ENCODE results near the gene N4BP2L1.
"Not testable (repeated sequence)": the region's sequence is repeated elsewhere in the genome, so short reads cannot be mapped to it uniquely, and the experiment has no call there.

Gene N4BP2L1

GRCh38 chr13:32384702-32385101, 43.2 kb downstream of the N4BP2L1 start:
- DNase-seq = no peak

DNA sequence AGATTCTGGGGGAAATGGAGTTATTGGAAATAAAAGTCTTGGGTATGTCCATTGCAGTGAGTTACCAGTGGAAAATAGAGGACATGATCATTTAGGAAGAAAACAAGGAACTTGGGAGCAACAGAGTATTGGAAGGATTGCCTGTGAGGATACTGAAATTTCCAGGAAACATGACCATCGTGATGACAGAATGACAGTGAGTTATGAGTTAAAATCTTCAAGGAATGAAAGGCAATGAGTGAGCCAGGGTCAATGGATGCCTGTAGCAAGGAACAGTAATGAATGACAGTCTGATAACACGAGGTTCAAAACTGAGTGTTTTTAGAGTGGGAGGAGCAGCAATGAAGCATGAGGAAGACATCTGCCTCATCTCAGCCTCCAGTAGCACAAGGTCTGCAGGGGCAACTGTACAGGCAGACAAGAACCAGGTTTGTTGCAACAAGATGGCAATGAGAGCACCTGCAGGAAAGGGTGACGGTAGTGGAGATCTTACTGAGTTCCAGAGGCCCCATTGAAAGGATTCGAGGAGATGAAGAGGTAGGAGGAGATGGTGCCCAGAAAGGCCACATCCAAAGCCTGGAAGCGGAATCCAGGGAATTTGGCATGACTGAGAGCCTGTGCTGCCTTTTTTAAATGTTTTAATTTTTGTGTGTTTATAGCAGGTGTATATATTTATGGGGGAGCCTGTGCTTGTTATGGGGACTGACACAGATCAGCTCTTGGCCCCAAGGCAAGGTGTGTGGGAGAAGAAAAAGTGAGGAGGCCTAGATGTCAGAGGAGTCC, 43.9 kb downstream of the N4BP2L1 start:
- DNase-seq = no peak

GRCh38 chr13:32381539-32381938, 46.4 kb downstream of the N4BP2L1 start:
- DNase-seq = peak; percentile 18 to 43

- DNase-seq = no peak
These were observed 49.9 kb downstream of the N4BP2L1 start for GRCh38 chr13:32378012-32378411.

- DNase-seq = no peak
These were observed 51.1 kb downstream of the N4BP2L1 start for GRCh38 chr13:32376642-32377415.

GRCh38 chr13:32370805-32371204, 57.1 kb downstream of the N4BP2L1 start:
- DNase-seq = no peak

GRCh38 chr13:32362574-32362973, 65.4 kb downstream of the N4BP2L1 start:
- no peak for DNase-seq

DNA sequence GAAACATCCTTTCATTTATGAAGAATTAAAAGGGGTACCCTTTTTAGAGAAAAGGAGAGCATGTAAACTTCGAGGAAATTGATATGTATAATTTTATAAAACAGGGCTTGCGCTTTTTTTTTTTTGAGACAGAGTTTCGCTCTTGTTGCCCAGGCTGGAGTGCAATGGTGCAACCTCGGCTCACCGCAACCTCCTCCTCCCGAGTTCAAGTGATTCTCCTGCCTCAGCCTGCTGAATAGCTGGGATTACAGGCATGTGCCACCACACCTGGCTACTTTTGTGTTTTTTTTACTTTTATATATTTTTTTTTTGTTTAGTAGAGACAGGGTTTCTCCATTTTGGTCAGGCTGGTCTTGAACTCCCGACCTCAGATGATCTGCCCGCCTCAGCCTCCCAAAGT, 72.0 kb downstream of the N4BP2L1 start:
- DNase-seq = not testable (repeated sequence)

DNA sequence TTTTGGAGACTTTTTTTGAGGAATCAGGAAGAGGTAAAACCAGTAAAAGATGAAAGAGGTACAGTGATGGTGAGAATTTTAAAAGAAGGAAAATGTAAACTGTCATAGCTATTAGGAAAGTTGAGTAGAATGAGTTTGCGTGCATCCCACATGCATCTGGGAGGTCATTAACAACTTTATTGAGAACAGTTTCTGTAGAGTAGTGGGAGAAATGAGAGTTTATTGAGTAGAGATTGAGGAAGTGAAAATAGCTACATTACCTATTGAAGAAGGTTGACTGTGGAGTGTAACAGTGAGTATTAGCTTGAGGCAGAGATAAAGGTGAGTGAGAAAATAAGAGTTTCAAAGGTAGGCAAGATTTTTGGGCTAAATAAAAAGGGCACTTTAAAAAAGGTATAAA, 73.9 kb downstream of the N4BP2L1 start:
- no peak for DNase-seq

- not testable (repeated sequence) for DNase-seq
These were observed 77.0 kb downstream of the N4BP2L1 start for GRCh38 chr13:32350839-32351441.

Data from CD4-positive, alpha-beta T cell treated with Interleukin-1 beta for 1 hour (primary cell).